GM18498 (cell line): Measurements from ENCODE around the gene LAMTOR1.

Experiments used
- ATAC-seq: cut with Tn5 transposase; IDR thresholded peaks from one replicate; pipeline ENCODE4 v1.9.1; 2021; ENCODE audit warnings: mild to moderate bottlenecking, moderate library complexity; ENCODE audit not compliant: unreplicated experiment

The LAMTOR1 gene

GRCh38 chr11:72083414-72083813 lies 19.7 kb downstream of the LAMTOR1 start:
- ATAC-seq: no peak

GRCh38 chr11:72081821-72082453 lies 21.2 kb downstream of the LAMTOR1 start:
- no peak for ATAC-seq

GRCh38 chr11:72081184-72081644 lies 21.9 kb downstream of the LAMTOR1 start:
- no peak for ATAC-seq

- ATAC-seq: peak; percentile 91
These were observed 22.5 kb downstream of the LAMTOR1 start, which contains the start of the genes LRRC51 and NUMA1 for GRCh38 chr11:72080326-72081183. LRRC51 (plus strand) TSS chr11:72080850; CDS start chr11:72089084, 8,234 bp downstream. NUMA1 (minus strand) TSS chr11:72080542; CDS start chr11:72035943, 44,599 bp downstream.

- ATAC-seq: no peak
These were observed 23.2 kb downstream of the LAMTOR1 start for GRCh38 chr11:72079819-72080325.

GRCh38 chr11:72078477-72078876 lies 24.6 kb downstream of the LAMTOR1 start:
- ATAC-seq: no peak

GRCh38 chr11:72075756-72076155 lies 27.3 kb downstream of the LAMTOR1 start:
- no peak for ATAC-seq

- ATAC-seq: no peak
These were observed 28.0 kb downstream of the LAMTOR1 start for GRCh38 chr11:72075109-72075508.

GRCh38 chr11:72072348-72072747 lies 30.7 kb downstream of the LAMTOR1 start:
- ATAC-seq: no peak

- no peak for ATAC-seq
These were observed 32.6 kb downstream of the LAMTOR1 start for GRCh38 chr11:72070491-72070890.

GRCh38 chr11:72069787-72070251 lies 33.3 kb downstream of the LAMTOR1 start:
- ATAC-seq: peak; percentile 67

GRCh38 chr11:72069200-72069599 lies 33.9 kb downstream of the LAMTOR1 start:
- ATAC-seq: peak; percentile 33

- no peak for ATAC-seq
These were observed 35.4 kb downstream of the LAMTOR1 start for GRCh38 chr11:72067676-72068075.

- no peak for ATAC-seq
These were observed 35.8 kb downstream of the LAMTOR1 start for GRCh38 chr11:72067266-72067665.

- ATAC-seq: no peak
These were observed 36.2 kb downstream of the LAMTOR1 start for GRCh38 chr11:72066855-72067254.

GRCh38 chr11:72061739-72062396 lies 41.2 kb downstream of the LAMTOR1 start:
- no peak for ATAC-seq

GRCh38 chr11:72058416-72059034 lies 44.6 kb downstream of the LAMTOR1 start:
- ATAC-seq: no peak

- no peak for ATAC-seq
These were observed 54.2 kb downstream of the LAMTOR1 start for GRCh38 chr11:72048766-72049460.
